PC-3 (cell line): ENCODE results near the gene DSPP. TPM values are rescaled to one million over a fixed set of nuclear protein-coding genes. Genes with fewer than 3 reads are reported as not detected.
"Not testable (repeated sequence)": the region's sequence is repeated elsewhere in the genome, so short reads cannot be mapped to it uniquely, and the experiment has no call there.

Source experiments
- ATAC-seq: fragments of 200-7000 bp; cut with Tn5 transposase; 2 replicates; pipeline ENCODE4 v1.9.1; 2020; ENCODE audit warnings: mild to moderate bottlenecking, moderate library complexity
- BruUV-seq: library from RNA; stranded (reverse); fragments of 400-500 nt; replicated peaks from 2 replicates; lab custom pipeline; 2021; lab: Mats Ljungman, UMichigan
- CTCF ChIA-PET: fragments of 300-600 bp; sonication (Branson Sonifier 250); formaldehyde crosslinking; loops from one replicate; lab custom pipeline; 2022; ENCODE audit warnings: antibody characterized with exemption; lab: Charles Lee
- POLR2A ChIA-PET: fragments of 300-600 bp; sonication (Branson Sonifier 250); formaldehyde crosslinking; loops from one replicate; lab custom pipeline; 2022; ENCODE audit warnings: antibody characterized with exemption; ENCODE audit not compliant: unreplicated experiment; lab: Charles Lee
- DNase-seq: peaks from one replicate; pipeline ENCODE4 v3.0.0-alpha.2; 2015
- H2AFZ ChIP-seq: fragments of 300-600 bp; sonication (generic); 2 replicates; pipeline ENCODE4 v1.6.0; 2016; ENCODE audit warnings: antibody characterized with exemption, low read length
- H3F3A ChIP-seq: fragments of 300-600 bp; sonication (generic); one replicate; pipeline ENCODE4 v1.6.0; 2017; ENCODE audit warnings: antibody characterized with exemption, low read length, control low read depth, mild to moderate bottlenecking; ENCODE audit not compliant: unreplicated experiment
- H3K27ac ChIP-seq: fragments of 300-600 bp; sonication (generic); 2 replicates; pipeline ENCODE4 v1.5.1; 2016; ENCODE audit warnings: mild to moderate bottlenecking, low read length
- H3K27me3 ChIP-seq: fragments of 300-600 bp; sonication (generic); 2 replicates; pipeline ENCODE4 v1.6.1; 2016; ENCODE audit warnings: low read length, mixed read lengths
- H3K36me3 ChIP-seq: fragments of 300-600 bp; sonication (generic); 2 replicates; pipeline ENCODE4 v1.6.1; 2016; ENCODE audit warnings: low read depth, mixed run types, low read length, mixed read lengths
- H3K4me1 ChIP-seq: fragments of 300-600 bp; sonication (generic); 2 replicates; pipeline ENCODE4 v1.5.1; 2016; ENCODE audit warnings: low read length; ENCODE audit not compliant: insufficient read depth
- H3K4me2 ChIP-seq: fragments of 300-600 bp; sonication (generic); 2 replicates; pipeline ENCODE4 v1.6.0; 2016; ENCODE audit warnings: low read length
- H3K4me3 ChIP-seq: fragments of 300-600 bp; sonication (generic); 2 replicates; pipeline ENCODE4 v1.5.1; 2016; ENCODE audit warnings: mild to moderate bottlenecking, low read length, mixed read lengths
- H3K79me2 ChIP-seq: fragments of 300-600 bp; sonication (generic); 2 replicates; pipeline ENCODE4 v1.6.1; 2017; ENCODE audit warnings: low read length, mixed read lengths
- H3K9ac ChIP-seq: fragments of 300-600 bp; sonication (generic); 2 replicates; pipeline ENCODE4 v1.6.0; 2016; ENCODE audit warnings: mild to moderate bottlenecking, low read length
- H3K9me2 ChIP-seq: fragments of 300-600 bp; sonication (generic); replicated peaks from 2 replicates; pipeline ENCODE4 v1.6.1; 2016; ENCODE audit warnings: mixed run types, low read length, mixed read lengths
- H3K9me3 ChIP-seq: fragments of 300-600 bp; sonication (generic); 2 replicates; pipeline ENCODE4 v1.6.1; 2016; ENCODE audit warnings: low read length, mixed read lengths
- H4K20me1 ChIP-seq: fragments of 300-600 bp; sonication (generic); 2 replicates; pipeline ENCODE4 v1.6.1; 2016; ENCODE audit warnings: low read length, mixed read lengths
- EZH2 ChIP-seq: fragments of 300-600 bp; sonication (generic); IDR thresholded peaks from one replicate; pipeline ENCODE4 v1.6.1; 2017; ENCODE audit warnings: antibody characterized with exemption, mild to moderate bottlenecking, low read length; ENCODE audit not compliant: unreplicated experiment
- EZH2phosphoT487 ChIP-seq: fragments of 300-600 bp; sonication (generic); IDR thresholded peaks from 2 replicates; pipeline ENCODE4 v1.6.1; 2018; ENCODE audit warnings: mild to moderate bottlenecking, antibody characterized with exemption, low read length, borderline replicate concordance
- intact Hi-C: fragments of 100-400 bp; cut with micrococcal nuclease; formaldehyde crosslinking; loops from 2 replicates; pipeline ENCODE4 v1.9.0; 2023
- total RNA-seq: library from RNA; depleted of rRNA; stranded (reverse); fragments of >200 nt; gene quantifications from 2 replicates; pipeline ENCODE4 v1.2.3, GENCODE V29; 2014
- TF ChIP-seq, protein P1 (sequence below): fragments of 300-600 bp; sonication (generic); conservative IDR thresholded peaks from 2 replicates; pipeline ENCODE4 v1.5.1; 2017; ENCODE audit warnings: antibody characterized with exemption, low read depth, mild to moderate bottlenecking, low read length

DSPP gene
- total RNA-seq, 1 experiment from 2014 or later: 0.04 TPM

DNA sequence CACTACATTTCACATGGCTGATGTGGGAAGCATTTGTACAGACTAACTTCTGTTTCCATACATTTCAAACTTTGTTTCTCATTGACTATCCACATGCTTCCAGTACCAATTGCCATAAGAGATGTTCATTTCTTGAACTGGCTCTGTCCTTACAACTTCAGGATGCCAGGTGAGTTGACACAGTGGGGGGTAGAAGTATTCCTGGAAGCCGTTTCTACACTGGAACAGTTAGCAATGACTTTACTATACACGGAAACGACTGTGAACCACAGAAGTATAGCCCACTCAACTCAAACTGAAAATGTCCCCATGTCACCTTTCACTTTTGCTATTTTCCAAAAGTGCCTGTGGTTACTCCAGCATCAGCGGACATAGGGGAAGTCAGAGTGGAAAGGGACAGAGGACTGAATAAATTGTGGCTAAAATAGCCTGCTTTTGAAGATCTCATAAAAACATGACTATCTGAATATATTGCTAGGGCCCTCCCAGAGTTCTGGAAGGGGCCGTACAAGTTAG lies 38.0 kb upstream of the DSPP start:
- Histone ChIP-seq H3K9ac (no peak overlapping the region), H3K27ac (no peak overlapping the region), H3K4me1 (peaks cover 26% of the 10 kb centered on the region), H3K4me2 (no peak overlapping the region), H2AFZ (no peak overlapping the region), H3K4me3 (no peak overlapping the region), H3K27me3 (no peaks in the 10 kb centered on the region), H3K9me3 (no peaks in the 10 kb centered on the region), H3K36me3 (no peaks in the 10 kb centered on the region), H4K20me1 (no peaks in the 10 kb centered on the region), H3K9me2 (no peaks in the 10 kb centered on the region), H3K79me2 (no peaks in the 10 kb centered on the region), H3F3A (no peaks in the 10 kb centered on the region)
- BruUV-seq: no TSS peak
- ATAC-seq: no peak
- DNase-seq: no peak
- intact Hi-C loops: no loop called here
- POLR2A ChIA-PET: no interaction called here
- TF ChIP-seq EZH2: no peak
- CTCF ChIA-PET: no interaction called here

DNA sequence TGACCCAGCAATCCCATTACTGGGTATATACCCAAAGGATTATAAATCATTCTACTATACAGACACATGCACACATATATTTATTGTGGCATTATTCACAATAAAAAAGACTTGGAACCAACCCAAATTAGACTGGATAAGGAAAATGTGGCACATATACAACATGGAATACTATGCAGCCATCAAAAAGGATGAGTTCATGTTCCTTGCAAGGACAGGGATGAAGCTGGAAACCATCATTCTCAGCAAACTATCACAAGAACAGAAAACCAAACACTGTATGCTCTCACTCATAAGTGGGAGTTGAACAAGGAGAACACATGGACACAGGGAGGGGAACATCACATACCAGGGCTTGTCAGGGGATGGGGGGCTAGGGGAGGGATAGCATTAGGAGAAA lies 34.0 kb upstream of the DSPP start:
- H3K36me3 ChIP-seq, POLR2A ChIA-PET, H3K4me2 ChIP-seq, H4K20me1 ChIP-seq, ATAC-seq, H3K27ac ChIP-seq, H3F3A ChIP-seq, H3K4me3 ChIP-seq, BruUV-seq, H3K79me2 ChIP-seq, DNase-seq, intact Hi-C loops, H3K27me3 ChIP-seq, H2AFZ ChIP-seq, H3K9ac ChIP-seq, H3K9me2 ChIP-seq, H3K9me3 ChIP-seq, CTCF ChIA-PET: not testable (repeated sequence)
- peaks cover 14% of the 10 kb centered on the region for H3K4me1 ChIP-seq

DNA sequence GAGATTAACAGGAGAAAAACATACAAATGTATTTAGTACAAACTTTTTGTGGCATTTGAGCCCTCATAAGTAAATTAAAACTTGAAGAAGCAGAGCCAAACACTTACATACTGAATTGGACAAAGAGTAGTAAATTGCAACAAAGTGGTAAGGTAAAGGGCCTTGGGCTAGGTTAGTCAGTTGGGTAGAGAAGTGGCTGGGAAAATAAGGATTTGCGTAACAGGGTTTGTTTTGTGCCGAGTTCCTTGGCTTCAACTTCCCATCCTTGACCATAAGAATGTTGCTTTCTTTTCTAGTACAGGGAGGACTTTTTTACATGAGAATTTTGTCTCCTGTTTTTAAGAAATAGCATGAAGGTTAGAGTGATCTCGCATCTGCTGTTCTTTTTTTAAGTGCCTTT lies 33.3 kb upstream of the DSPP start:
- no peaks in the 10 kb centered on the region for H3K9me2 ChIP-seq
- no TSS peak for BruUV-seq
- H3K9me3 ChIP-seq: no peaks in the 10 kb centered on the region
- no peaks in the 10 kb centered on the region for H4K20me1 ChIP-seq
- no peak overlapping the region for H3K27ac ChIP-seq
- H3K4me1 ChIP-seq: peaks cover 14% of the 10 kb centered on the region
- no peak for ATAC-seq
- no peak overlapping the region for H2AFZ ChIP-seq
- no peaks in the 10 kb centered on the region for H3F3A ChIP-seq
- intact Hi-C loops: no loop called here
- H3K4me2 ChIP-seq: no peak overlapping the region
- CTCF ChIA-PET: no interaction called here
- no peaks in the 10 kb centered on the region for H3K79me2 ChIP-seq
- no peaks in the 10 kb centered on the region for H3K36me3 ChIP-seq
- H3K4me3 ChIP-seq: no peak overlapping the region
- POLR2A ChIA-PET: no interaction called here
- peak; percentile 46 for DNase-seq
- H3K9ac ChIP-seq: no peak overlapping the region
- no peaks in the 10 kb centered on the region for H3K27me3 ChIP-seq
- no peak for TF ChIP-seq EZH2phosphoT487
- no peak for TF ChIP-seq EZH2
- TF ChIP-seq, protein P1, sequence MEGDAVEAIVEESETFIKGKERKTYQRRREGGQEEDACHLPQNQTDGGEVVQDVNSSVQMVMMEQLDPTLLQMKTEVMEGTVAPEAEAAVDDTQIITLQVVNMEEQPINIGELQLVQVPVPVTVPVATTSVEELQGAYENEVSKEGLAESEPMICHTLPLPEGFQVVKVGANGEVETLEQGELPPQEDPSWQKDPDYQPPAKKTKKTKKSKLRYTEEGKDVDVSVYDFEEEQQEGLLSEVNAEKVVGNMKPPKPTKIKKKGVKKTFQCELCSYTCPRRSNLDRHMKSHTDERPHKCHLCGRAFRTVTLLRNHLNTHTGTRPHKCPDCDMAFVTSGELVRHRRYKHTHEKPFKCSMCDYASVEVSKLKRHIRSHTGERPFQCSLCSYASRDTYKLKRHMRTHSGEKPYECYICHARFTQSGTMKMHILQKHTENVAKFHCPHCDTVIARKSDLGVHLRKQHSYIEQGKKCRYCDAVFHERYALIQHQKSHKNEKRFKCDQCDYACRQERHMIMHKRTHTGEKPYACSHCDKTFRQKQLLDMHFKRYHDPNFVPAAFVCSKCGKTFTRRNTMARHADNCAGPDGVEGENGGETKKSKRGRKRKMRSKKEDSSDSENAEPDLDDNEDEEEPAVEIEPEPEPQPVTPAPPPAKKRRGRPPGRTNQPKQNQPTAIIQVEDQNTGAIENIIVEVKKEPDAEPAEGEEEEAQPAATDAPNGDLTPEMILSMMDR: no peak

DNA sequence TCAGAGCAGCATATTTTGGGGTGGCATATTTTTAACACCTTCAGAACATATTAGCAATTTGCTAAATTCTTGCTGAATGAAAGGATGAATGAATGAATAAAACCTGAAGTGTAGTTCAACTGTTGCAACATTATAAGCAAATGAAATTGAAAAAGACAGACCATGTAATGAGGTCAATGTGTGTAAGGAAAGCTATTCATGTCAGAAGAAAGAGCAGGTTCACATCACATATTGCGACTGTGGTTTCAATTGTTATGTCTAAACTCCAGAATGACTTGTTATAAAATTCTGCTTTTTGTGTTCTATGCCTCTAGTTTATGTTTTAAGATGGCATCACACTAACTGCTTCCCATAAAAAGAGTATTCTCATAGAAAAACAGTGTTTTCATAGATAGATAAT lies 32.9 kb upstream of the DSPP start:
- no peaks in the 10 kb centered on the region for H3F3A ChIP-seq
- no peak overlapping the region for H3K27ac ChIP-seq
- CTCF ChIA-PET: no interaction called here
- H3K4me2 ChIP-seq: no peak overlapping the region
- H3K27me3 ChIP-seq: no peaks in the 10 kb centered on the region
- H3K4me1 ChIP-seq: peaks cover 14% of the 10 kb centered on the region
- no peak overlapping the region for H2AFZ ChIP-seq
- no peaks in the 10 kb centered on the region for H3K9me3 ChIP-seq
- no peak overlapping the region for H3K4me3 ChIP-seq
- no peaks in the 10 kb centered on the region for H3K9me2 ChIP-seq
- ATAC-seq (no peak), DNase-seq (no peak)
- intact Hi-C loops: no loop called here
- no peak overlapping the region for H3K9ac ChIP-seq
- H3K79me2 ChIP-seq: no peaks in the 10 kb centered on the region
- TF ChIP-seq, protein P1: no peak
- no TSS peak for BruUV-seq
- POLR2A ChIA-PET: no interaction called here
- H3K36me3 ChIP-seq: no peaks in the 10 kb centered on the region
- no peaks in the 10 kb centered on the region for H4K20me1 ChIP-seq
